GM06990 (cell line): ENCODE data around the gene RAD51AP1.
"Not testable (repeated sequence)": the region's sequence is repeated elsewhere in the genome, so short reads cannot be mapped to it uniquely, and the experiment has no call there.

Experiments used
- DNase-seq: peaks from one replicate; pipeline ENCODE4 v3.0.0-alpha.2; 2011; ENCODE audit not compliant: insufficient read length; ENCODE audit errors: extremely low read depth
- H3K27me3 ChIP-seq: replicated peaks from 2 replicates; pipeline ENCODE4 v1.6.0; 2011; ENCODE audit warnings: low read length; ENCODE audit not compliant: control insufficient read depth, insufficient read depth
- H3K36me3 ChIP-seq: 2 replicates; pipeline ENCODE4 v1.5.1; 2011; ENCODE audit warnings: low read length; ENCODE audit not compliant: control insufficient read depth, insufficient read depth
- H3K4me3 ChIP-seq: replicated peaks from 2 replicates; pipeline ENCODE4 v1.5.1; 2011; ENCODE audit warnings: low read depth, mild to moderate bottlenecking, control low read depth, low read length
- CTCF ChIP-seq: IDR thresholded peaks from 2 replicates; pipeline ENCODE4 v1.5.1; 2011; ENCODE audit warnings: low read length, control low read depth, mild to moderate bottlenecking, inconsistent platforms; ENCODE audit not compliant: insufficient read depth, poor library complexity, severe bottlenecking

RAD51AP1 gene

GRCh38 chr12:4505376-4505986 is 33.2 kb upstream of the RAD51AP1 start:
- DNase-seq: no peak
- TF ChIP-seq CTCF: no peak
- Histone ChIP-seq H3K27me3 (no peaks in the 10 kb centered on the region), H3K4me3 (no peak overlapping the region), H3K36me3 (peaks cover 1% of the 10 kb centered on the region; the same call in 1 of the 2 replicates)

GRCh38 chr12:4506430-4506829 is 32.3 kb upstream of the RAD51AP1 start:
- no peak overlapping the region for H3K4me3 ChIP-seq
- no peak for TF ChIP-seq CTCF
- no peaks in the 10 kb centered on the region for H3K27me3 ChIP-seq
- peaks cover 1% of the 10 kb centered on the region; the same call in 1 of the 2 replicates for H3K36me3 ChIP-seq
- no peak for DNase-seq

- H3K27me3 ChIP-seq: no peaks in the 10 kb centered on the region
- H3K36me3 ChIP-seq: peaks cover 1% of the 10 kb centered on the region; the same call in 1 of the 2 replicates
- no peak overlapping the region for H3K4me3 ChIP-seq
- TF ChIP-seq CTCF: no peak
- peak; percentile 60 for DNase-seq
These were observed 31.8 kb upstream of the RAD51AP1 start for GRCh38 chr12:4506870-4507269.

GRCh38 chr12:4508503-4508902 is 30.2 kb upstream of the RAD51AP1 start:
- not testable (repeated sequence) for H3K4me3 ChIP-seq, DNase-seq, H3K27me3 ChIP-seq, H3K36me3 ChIP-seq

- not testable (repeated sequence) for DNase-seq, H3K4me3 ChIP-seq, H3K27me3 ChIP-seq, H3K36me3 ChIP-seq
These were observed 29.4 kb upstream of the RAD51AP1 start for GRCh38 chr12:4509269-4509668.

GRCh38 chr12:4518106-4518728 is 20.5 kb upstream of the RAD51AP1 start:
- Histone ChIP-seq H3K27me3 (no peaks in the 10 kb centered on the region), H3K4me3 (no peak overlapping the region), H3K36me3 (peaks cover 2% of the 10 kb centered on the region)
- TF ChIP-seq CTCF: no peak
- DNase-seq: no peak

GRCh38 chr12:4523443-4523842 is 15.2 kb upstream of the RAD51AP1 start:
- H3K36me3 ChIP-seq, H3K27me3 ChIP-seq, H3K4me3 ChIP-seq, DNase-seq: not testable (repeated sequence)
